ENCODE measurements around the gene THNSL1.
"Not testable (repeated sequence)": the region's sequence is repeated elsewhere in the genome, so short reads cannot be mapped to it uniquely, and the experiment has no call there.

Gene THNSL1
- total RNA-seq: 8.5 to 10.8 reads per million in 2 experiments

DNA sequence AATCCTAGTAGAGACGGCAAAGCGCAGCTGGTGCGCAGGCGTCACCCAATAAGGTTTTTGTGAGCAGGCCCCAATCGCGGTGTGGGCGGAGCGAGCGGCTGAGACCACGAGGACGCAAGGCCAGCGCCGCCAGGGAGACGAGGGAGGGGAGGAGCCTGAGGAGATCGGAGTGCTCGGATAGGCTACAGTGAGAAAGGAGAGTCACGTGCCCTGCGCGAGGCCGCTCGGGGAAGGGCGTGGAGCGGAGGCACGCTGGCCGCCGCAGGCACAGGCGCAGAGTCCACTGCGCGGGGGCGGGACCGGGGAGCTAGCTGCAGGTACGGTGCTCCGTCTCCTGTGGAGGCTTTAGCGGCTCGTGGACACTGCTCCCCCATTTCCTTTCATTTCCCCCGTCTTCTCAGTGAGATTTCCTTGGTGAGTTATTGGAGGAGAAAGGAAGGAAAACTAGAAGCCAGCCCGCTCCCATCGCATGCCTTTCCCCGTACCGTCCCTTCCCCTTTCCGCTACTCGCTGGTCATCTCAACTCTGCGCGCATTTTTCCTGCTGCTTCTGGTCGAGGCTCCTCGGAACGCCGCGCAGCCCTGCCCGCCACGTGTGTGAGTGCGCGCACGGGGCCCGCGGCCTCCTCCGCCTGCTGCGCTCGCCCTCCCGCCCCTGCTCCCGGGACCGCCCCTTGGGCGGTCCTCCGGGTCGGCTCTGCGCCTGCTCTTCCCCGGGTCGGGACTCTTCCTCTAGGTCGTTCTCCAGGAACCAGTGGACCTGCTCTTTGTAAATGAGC is at the start of gene THNSL1:
Gene THNSL1 (plus strand): TSS at position 237 of the 778 bp plus-strand sequence. CDS start 6,612 bp downstream, outside the sequence.
- DNase-seq (ENCODE audit: low read depth): peak; percentile 96

GRCh38 chr10:24966962-24967481 is 49.4 kb upstream of the THNSL1 start:
- DNase-seq (ENCODE audit: low read depth): no peak

GRCh38 chr10:24968349-24968748 is 48.1 kb upstream of the THNSL1 start:
- DNase-seq (ENCODE audit: low read depth): no peak

- not testable (repeated sequence) for DNase-seq (ENCODE audit: low read depth)
Observed at GRCh38 chr10:24968951-24969350, 47.5 kb upstream of the THNSL1 start.

DNA sequence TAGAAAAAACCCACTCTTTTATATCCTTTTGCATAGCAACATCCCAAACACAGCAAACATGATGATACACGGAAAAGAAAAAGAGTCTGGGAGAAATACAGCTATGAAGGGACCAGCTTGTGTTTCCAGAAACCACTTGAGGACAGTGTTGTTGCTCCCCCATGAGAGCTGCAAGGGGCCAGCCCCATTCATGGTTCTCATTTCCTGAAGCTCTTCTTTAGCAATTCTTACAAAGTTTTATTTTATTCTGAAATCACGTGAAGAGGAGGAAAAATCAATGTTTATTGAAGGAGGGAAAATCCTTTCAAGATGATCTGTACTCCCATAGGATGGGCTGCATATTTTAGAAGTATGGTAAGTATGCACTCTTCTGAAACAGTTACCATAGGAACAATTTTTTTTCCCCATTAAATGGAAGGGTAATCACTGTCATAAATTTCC is 46.6 kb upstream of the THNSL1 start:
- DNase-seq (ENCODE audit: low read depth): no peak

GRCh38 chr10:24971374-24971773 is 45.0 kb upstream of the THNSL1 start:
- no peak for DNase-seq (ENCODE audit: low read depth)

GRCh38 chr10:24973163-24973562 is 43.2 kb upstream of the THNSL1 start:
- no peak for DNase-seq (ENCODE audit: low read depth)

DNA sequence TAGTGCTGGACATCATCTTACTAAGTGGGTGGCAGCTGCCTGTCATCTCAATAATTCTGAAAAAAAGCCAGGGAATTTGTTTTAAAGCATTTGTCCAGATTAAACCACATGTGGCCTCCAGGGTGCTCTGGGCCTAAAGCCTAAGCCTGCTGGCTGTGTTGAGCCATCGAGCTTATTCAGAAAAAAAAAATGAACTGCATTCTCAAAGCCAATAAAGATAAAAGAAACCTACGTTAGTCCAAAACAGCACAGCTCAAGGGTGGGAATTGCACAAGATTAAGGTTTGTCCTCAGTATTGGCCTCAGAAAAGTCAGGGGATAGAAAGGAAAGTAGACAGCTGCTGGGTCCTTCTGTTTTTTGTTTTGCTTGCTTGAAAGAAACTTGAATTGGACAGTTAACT is 41.4 kb upstream of the THNSL1 start:
- no peak for DNase-seq (ENCODE audit: low read depth)

DNA sequence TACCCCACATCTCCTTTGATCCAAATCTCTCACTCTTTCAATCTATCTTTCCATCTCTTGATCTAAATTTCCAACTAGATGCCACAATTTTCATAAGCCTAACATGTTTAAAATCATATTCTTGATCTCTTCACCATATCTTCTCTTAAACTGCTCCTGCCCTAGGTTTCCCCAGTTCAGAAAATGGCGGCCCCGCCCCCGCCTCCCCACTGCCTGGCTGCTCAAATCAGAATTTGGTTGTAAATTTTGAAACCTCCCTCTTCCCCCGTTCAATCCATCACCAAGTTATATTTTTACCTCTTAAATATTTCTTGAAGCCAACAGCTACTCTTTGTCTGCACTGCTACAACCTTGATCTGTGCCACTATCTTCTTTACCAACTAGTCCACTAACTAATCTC is 36.7 kb upstream of the THNSL1 start:
- no peak for DNase-seq (ENCODE audit: low read depth)

DNA sequence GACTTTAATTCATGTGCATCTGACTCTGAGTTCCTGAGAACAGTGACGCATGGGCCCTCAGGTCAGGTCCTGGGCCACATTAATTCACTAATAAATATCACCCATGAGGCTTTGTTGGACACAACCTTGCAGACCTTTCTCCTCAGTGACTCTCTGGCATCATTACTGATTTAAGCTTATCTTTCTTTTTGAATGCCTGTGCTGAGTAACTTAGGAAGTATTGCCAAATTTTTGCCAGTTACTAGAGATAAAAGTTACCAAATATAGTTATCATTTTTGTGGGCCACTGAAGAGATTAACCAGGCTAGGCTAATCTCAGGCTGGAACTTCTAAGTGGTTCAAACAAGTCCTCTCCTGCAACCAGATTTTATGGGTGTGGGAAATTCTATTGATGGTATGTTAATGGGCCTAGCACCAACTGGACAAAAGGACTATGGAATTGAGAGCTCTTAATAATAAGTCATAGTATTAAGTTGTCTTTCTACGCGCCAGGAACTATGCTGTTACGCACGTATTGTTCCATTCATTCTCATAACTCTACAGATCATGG is 35.2 kb upstream of the THNSL1 start:
- no peak for DNase-seq (ENCODE audit: low read depth)

- no peak for DNase-seq (ENCODE audit: low read depth)
Observed at GRCh38 chr10:24982319-24983112, 33.9 kb upstream of the THNSL1 start.

- no peak for DNase-seq (ENCODE audit: low read depth)
Observed at GRCh38 chr10:24983130-24983529, 33.3 kb upstream of the THNSL1 start.

DNA sequence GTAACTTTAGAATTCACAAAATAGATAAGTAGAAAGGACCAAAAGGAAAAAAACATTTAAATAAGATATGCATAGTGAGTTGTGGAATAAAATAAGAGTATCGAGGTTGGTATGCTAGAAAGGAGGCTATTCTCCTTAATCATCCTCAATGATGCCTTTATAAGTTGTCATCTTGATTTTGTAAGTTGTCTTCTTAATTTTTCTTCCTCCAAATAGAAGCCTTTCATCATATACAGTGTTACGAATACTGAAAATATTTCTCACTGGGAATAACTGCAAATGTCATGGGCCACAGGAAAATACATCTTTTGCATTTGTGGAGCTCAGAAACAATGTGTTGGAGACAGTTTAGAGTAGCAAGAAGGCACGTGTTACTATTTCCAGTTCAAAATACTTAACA is 32.5 kb upstream of the THNSL1 start:
- DNase-seq (ENCODE audit: low read depth): no peak

- no peak for DNase-seq (ENCODE audit: low read depth)
Observed at GRCh38 chr10:24984906-24985305, 31.5 kb upstream of the THNSL1 start.

DNA sequence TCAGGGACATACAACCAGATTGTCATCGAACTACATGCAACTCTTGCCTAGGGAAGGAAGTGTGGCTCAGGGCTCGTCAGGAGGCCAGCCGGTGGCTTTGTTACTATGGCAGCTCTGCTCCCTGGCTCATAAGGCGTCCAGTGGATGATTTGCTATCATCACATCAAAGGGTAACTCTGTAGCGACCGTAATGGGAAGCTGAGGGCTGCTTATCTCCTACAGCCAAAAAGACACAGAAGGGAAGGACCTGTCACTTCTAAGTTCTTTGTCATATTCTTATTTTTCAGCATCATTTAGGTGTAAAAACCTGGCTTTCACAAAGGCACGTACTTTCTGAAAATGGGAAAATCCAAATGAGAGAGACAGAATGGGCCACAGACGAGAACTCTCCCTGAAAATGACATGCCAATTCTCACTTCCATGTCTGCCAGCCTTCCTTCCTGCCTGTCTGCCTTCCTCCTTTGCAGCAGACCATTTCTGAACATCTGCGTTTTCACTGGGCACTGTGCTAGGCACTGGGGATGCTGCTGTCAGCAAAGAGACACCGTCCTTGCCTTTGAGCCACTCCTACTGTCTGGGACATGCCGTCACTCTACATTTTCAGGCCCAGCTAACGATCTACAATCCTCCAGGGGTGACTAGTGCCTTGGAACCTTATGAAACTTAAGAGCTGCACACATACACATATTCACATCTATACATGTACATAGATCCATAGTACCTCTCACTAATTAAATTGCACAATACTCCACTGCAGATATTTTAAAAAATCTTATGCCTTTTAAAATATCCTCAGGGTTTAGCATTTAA is 27.4 kb upstream of the THNSL1 start:
- no peak for DNase-seq (ENCODE audit: low read depth)

DNA sequence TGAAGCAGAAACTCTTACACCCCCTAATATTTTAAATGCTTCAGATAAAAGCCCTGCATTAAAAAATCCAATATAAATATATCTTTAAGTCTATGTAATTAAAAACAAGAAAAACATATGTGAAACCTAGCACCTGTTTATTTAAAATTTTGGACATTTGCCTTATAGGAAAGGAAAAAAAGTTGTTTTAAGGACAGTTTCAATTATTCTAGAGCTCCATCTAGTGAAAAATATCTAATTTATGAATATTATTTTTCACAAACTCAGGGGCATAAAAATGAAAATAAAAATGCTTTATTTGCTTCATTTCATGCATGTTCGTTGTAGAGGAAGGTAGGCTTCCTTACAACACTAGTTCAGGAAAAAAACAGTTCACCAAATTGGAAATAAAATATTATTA is 26.5 kb upstream of the THNSL1 start:
- DNase-seq (ENCODE audit: low read depth): no peak

GRCh38 chr10:24991298-24991697 is 25.1 kb upstream of the THNSL1 start:
- no peak for DNase-seq (ENCODE audit: low read depth)

- DNase-seq (ENCODE audit: low read depth): no peak
Observed at GRCh38 chr10:24992512-24993133, 23.8 kb upstream of the THNSL1 start.

DNA sequence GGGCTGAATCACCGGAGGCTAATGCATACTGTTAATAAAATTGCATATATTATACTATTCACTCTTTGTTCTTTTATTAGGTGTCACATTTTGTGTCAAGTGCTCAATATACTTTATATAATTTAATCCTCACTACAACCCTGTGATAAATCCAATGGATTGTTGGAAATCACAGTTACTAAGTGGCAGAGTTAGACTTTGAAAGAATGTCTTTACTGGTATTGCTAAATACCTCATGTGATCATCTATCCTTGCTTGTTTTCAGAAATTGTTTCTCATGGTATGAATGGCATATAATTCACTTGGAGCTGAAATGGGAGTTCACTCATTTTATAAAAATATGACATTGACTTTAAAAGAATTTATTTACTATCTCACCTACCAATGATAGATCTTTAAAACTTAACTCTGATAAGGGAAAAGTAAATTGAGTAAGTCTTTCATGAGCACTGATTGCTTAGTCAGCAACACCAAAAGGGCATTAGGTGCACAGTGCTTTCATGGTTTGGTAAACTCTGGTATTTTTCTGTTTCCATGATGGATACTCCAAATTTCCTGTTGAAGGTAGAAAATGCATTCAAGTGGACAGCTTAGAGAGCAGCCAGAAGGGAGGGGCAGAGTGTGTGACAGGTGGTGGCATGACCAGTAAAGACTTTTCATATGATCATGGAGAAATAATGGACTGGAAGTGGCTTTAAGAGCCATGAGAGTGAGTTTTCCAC is 23.0 kb upstream of the THNSL1 start:
- DNase-seq (ENCODE audit: low read depth): no peak

DNA sequence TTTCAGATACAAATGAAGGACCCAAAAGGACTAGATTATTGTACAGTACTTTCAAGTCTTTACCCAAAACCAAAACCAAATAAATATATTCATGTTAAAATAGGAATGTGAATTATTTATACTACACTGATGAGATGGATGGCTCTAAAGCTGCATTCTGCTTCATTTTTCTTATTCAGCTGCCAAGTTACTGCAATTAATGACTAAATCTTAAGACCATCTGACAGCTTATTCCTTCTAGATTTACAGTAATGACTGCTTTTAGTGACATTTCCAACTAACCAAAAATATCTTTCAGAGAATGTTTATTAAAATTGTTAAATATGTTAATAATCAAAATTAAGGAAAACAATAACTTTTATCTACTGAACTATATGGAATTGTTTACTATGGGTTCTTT is 21.3 kb upstream of the THNSL1 start:
- DNase-seq (ENCODE audit: low read depth): no peak

- no peak for DNase-seq (ENCODE audit: low read depth)
Observed at GRCh38 chr10:24998044-24998443, 18.4 kb upstream of the THNSL1 start.
